HFF-Myc (cell line): ENCODE measurements around the gene PCSK6.
"Not testable (repeated sequence)": the region's sequence is repeated elsewhere in the genome, so short reads cannot be mapped to it uniquely, and the experiment has no call there.

Experiments
- DNase-seq: peaks from one replicate; pipeline ENCODE4 v3.0.0-alpha.2; 2011; ENCODE audit warnings: low read depth; ENCODE audit errors: extremely low read depth
- H3K4me3 ChIP-seq: replicated peaks from 2 replicates; pipeline ENCODE4 v1.5.1; 2011; ENCODE audit warnings: low read depth, mild to moderate bottlenecking, control low read depth, low read length
- CTCF ChIP-seq: IDR thresholded peaks from 2 replicates; pipeline ENCODE4 v1.5.1; 2012; ENCODE audit warnings: mild to moderate bottlenecking, low read depth, low read length, control low read depth; ENCODE audit errors: missing control alignments

PCSK6 gene

GRCh38 chr15:101459579-101460300 lies 29.8 kb downstream of the PCSK6 start:
- no peak for TF ChIP-seq CTCF
- H3K4me3 ChIP-seq, result no peak overlapping the region
- DNase-seq, result no peak

- no peak for TF ChIP-seq CTCF
- no peak overlapping the region for H3K4me3 ChIP-seq
- no peak for DNase-seq
Measured at GRCh38 chr15:101458908-101459578, 30.5 kb downstream of the PCSK6 start.

- DNase-seq, result no peak
- H3K4me3 ChIP-seq, result no peak overlapping the region
- no peak for TF ChIP-seq CTCF
Measured at GRCh38 chr15:101458158-101458900, 31.2 kb downstream of the PCSK6 start.

GRCh38 chr15:101457696-101458095 lies 31.8 kb downstream of the PCSK6 start:
- no peak overlapping the region for H3K4me3 ChIP-seq
- TF ChIP-seq CTCF, result no peak
- no peak for DNase-seq

GRCh38 chr15:101456057-101456739 lies 33.3 kb downstream of the PCSK6 start:
- no peak overlapping the region for H3K4me3 ChIP-seq
- no peak for TF ChIP-seq CTCF
- no peak for DNase-seq

GRCh38 chr15:101455291-101456025 lies 34.0 kb downstream of the PCSK6 start:
- TF ChIP-seq CTCF, result no peak
- no peak overlapping the region for H3K4me3 ChIP-seq
- no peak for DNase-seq

GRCh38 chr15:101454781-101455180 lies 34.7 kb downstream of the PCSK6 start:
- not testable (repeated sequence) for H3K4me3 ChIP-seq, DNase-seq
